Measurements from ENCODE around the gene TMEM131.
"Not testable (repeated sequence)": the region's sequence is repeated elsewhere in the genome, so short reads cannot be mapped to it uniquely, and the experiment has no call there.

The TMEM131 gene

DNA sequence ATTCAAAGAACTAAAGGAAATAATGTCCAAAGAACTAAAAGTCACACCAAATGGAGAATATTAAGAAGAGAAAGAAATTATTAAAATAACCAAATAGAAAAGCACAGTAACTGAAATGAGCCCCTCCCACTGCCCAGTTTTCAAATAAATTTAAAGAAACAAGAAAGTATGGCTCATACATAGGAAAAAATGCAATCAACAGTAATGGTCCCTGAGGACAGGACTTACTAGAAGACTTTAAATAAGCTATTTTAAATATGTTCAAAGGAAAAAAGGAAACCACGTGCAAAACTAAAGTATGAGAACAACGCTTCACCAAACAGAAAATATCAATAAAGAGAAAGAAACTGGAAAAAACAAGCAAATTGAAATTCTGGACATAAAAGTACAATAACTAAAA, 58.9 kb downstream of the TMEM131 start:
- H3K27me3 Mint-ChIP-seq = no peaks in the 10 kb centered on the region
- H3K27ac Mint-ChIP-seq = no peak overlapping the region
- H3K36me3 Mint-ChIP-seq (ENCODE audit: low read depth) = no peaks in the 10 kb centered on the region
- H3K9me3 Mint-ChIP-seq = peaks cover 8% of the 10 kb centered on the region
- intact Hi-C loops (cut with micrococcal nuclease) = loop anchor here (10.0 kb wide), 1 partner anchor 48 kb away; no protein-coding TSS in a partner anchor
- no peak overlapping the region for H3K4me3 Mint-ChIP-seq
- H3K4me1 Mint-ChIP-seq (ENCODE audit: low read depth) = peaks cover 72% of the 10 kb centered on the region

DNA sequence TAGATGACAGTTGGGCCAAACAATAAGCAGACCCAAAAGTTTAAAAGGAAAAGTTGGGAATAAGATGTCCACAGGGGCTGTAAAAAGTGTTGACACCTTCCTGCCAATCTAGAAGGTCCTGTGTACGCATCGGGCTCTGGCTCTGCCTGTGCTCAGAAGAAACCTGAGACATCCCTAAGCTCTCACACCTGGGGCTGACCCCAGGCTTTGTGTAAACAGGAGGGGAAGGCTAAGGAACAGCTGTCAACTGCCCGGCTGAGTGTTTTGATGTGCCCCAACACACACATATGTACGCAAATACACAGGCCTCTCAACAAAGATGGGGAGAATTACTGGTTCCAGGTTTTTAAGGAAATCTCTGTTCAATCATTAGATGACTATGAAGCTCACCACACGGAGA, 59.5 kb downstream of the TMEM131 start:
- Mint-ChIP-seq H3K4me3 (no peak overlapping the region), H3K27ac (no peak overlapping the region), H3K27me3 (no peaks in the 10 kb centered on the region), H3K4me1 (ENCODE audit: low read depth) (peaks cover 76% of the 10 kb centered on the region), H3K36me3 (ENCODE audit: low read depth) (no peaks in the 10 kb centered on the region), H3K9me3 (peaks cover 3% of the 10 kb centered on the region)
- intact Hi-C loops (cut with micrococcal nuclease) = loop anchor here (10.0 kb wide), 1 partner anchor 49 kb away; no protein-coding TSS in a partner anchor

DNA sequence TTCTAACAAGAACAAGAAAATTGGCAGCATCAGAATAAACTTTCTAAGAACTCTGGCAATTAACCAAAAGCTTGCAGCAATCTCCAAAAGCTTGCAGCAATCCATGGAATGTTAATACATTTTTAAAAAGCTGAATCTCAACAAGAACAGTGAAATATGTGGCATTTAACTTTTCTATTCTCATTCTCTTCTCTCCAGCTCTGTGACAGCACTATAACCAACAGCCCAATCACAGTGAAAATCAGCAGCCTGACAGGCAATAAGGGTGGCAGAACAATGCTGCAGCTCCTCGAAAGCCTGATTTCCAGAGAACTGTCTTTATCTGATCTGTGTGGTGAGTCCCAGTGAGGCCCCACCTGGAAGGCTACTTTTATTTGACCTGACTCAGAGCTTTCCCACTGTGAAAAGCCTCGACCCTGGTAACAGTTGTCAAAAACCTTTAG, 60.0 kb downstream of the TMEM131 start:
- Mint-ChIP-seq H3K27me3 (no peaks in the 10 kb centered on the region), H3K36me3 (ENCODE audit: low read depth) (no peaks in the 10 kb centered on the region), H3K9me3 (no peaks in the 10 kb centered on the region), H3K27ac (no peak overlapping the region), H3K4me3 (no peak overlapping the region), H3K4me1 (ENCODE audit: low read depth) (peaks cover 76% of the 10 kb centered on the region)
- intact Hi-C loops (cut with micrococcal nuclease) = loop anchor here (10.0 kb wide), 1 partner anchor 49 kb away; no protein-coding TSS in a partner anchor

DNA sequence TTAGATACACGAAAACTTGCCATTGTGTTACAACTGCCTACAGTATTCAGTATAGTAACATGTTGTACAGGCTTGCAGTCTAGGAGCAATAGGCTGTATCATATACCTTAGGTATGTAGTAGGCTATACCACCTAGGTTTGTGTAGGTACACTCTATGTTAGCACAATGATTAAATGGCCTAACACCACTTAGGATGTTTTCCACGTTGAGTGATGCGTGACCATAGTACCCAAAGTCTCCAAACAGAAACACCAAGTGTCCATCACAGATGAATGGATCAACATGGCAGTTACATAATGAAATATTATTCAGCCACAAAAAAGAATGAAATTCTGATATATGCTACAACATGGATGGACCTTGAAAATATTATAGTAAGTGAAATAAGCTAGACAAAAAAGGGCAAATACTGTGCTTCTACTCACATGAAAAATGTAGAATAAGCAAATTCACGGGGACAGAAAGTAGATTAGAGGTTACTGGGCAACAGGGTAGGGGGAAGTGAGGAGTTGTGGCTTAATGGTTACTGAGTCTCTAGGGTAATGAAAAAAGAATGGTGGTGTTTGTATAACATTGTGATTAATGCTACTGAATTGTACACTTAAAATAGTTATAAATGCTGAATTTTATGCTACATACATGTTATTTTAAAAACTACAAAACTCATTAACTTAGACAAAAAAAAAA, 62.6 kb downstream of the TMEM131 start:
- Mint-ChIP-seq H3K4me3 (peak overlapping the region; percentile 11), H3K36me3 (ENCODE audit: low read depth) (peaks cover 5% of the 10 kb centered on the region), H3K9me3 (no peaks in the 10 kb centered on the region), H3K27me3 (no peaks in the 10 kb centered on the region), H3K27ac (no peak overlapping the region), H3K4me1 (ENCODE audit: low read depth) (peaks cover 77% of the 10 kb centered on the region)
- intact Hi-C loops (cut with micrococcal nuclease) = loop anchor here (5.0 to 10.0 kb wide), 2 partner anchors 36 to 52 kb away; no protein-coding TSS in a partner anchor

DNA sequence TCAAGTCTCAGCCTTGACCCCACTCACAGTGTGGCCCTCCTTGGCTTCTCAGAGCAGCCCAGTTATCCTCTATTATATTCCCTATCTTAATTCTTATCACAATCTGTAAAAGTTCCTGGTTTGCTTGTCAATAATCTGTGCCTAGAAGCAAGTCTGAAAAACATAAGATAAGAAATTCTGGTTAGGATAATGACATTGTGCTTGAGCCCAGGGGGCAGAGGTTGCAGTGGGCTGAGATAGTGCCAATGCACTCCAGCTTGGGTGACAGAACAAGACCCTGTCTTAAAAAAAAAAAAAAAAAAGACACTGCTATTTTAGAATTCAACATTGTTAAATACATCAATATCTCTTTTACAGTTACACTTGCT, 63.9 kb downstream of the TMEM131 start:
- H3K27ac Mint-ChIP-seq = peak overlapping the region; percentile 60
- H3K9me3 Mint-ChIP-seq = no peaks in the 10 kb centered on the region
- no peaks in the 10 kb centered on the region for H3K27me3 Mint-ChIP-seq
- H3K36me3 Mint-ChIP-seq (ENCODE audit: low read depth) = peaks cover 7% of the 10 kb centered on the region
- no peak overlapping the region for H3K4me3 Mint-ChIP-seq
- intact Hi-C loops (cut with micrococcal nuclease) = loop anchor here (5.0 to 10.0 kb wide), 2 partner anchors 35 to 53 kb away; no protein-coding TSS in a partner anchor
- peaks cover 68% of the 10 kb centered on the region for H3K4me1 Mint-ChIP-seq (ENCODE audit: low read depth)

DNA sequence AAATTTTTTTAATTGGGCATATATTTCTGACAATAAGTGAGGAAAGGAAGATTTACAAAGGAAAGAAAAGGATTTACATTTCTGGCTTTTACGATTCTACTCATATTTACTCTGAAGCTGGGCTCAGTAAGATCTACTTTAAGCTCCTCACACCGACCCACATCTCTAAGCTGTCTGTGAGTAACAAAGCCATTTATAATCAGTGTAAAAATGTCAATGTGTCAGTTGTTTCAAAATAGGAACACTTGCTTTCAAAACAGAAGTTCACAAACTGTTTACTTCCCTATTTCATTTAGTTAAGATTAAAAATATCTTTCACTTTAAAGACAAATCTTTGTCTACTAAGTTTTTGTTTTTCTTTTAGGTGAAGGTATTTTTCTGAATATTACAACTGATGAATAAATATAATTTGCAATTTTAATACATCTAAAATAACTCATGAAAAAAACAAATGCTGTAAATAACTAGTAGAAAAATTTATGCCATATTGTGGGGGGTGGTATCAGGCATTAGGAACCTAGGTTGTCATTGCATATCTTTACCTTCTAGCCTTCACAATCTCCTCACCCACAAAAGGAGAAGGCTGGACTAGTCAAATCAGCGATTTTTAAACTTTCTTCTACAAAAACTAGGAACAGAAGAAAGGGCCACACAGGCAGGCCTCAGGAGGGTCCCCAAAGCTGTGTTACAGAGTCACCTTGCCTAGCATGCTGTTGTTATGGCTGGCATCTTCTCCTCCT, 64.5 kb downstream of the TMEM131 start:
- no peak overlapping the region for H3K4me3 Mint-ChIP-seq
- H3K36me3 Mint-ChIP-seq (ENCODE audit: low read depth) = peaks cover 13% of the 10 kb centered on the region
- intact Hi-C loops (cut with micrococcal nuclease) = loop anchor here (5.0 to 10.0 kb wide), 2 partner anchors 34 to 54 kb away; no protein-coding TSS in a partner anchor
- H3K4me1 Mint-ChIP-seq (ENCODE audit: low read depth) = peaks cover 68% of the 10 kb centered on the region
- H3K27me3 Mint-ChIP-seq = no peaks in the 10 kb centered on the region
- no peaks in the 10 kb centered on the region for H3K9me3 Mint-ChIP-seq
- H3K27ac Mint-ChIP-seq = peak overlapping the region; percentile 60

DNA sequence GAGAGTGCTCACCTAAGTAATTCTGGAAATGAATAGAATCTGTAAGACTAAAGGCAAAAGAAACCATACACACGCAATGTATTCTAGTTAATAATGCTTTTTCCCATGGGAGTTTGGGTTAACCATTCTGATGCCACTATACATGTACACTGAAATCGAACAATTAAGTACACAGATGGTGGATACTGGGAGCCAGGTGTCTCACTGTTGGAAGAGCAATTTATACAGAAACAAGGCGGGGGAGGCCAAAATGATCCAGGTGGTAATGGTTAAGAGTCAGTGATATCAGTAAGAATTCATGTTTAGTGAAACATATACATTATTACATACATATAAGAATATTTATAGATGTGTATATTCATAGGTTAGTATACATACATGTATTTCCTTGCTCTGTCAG, 67.2 kb downstream of the TMEM131 start:
- Mint-ChIP-seq H3K9me3 (no peaks in the 10 kb centered on the region), H3K4me1 (ENCODE audit: low read depth) (peaks cover 44% of the 10 kb centered on the region)

DNA sequence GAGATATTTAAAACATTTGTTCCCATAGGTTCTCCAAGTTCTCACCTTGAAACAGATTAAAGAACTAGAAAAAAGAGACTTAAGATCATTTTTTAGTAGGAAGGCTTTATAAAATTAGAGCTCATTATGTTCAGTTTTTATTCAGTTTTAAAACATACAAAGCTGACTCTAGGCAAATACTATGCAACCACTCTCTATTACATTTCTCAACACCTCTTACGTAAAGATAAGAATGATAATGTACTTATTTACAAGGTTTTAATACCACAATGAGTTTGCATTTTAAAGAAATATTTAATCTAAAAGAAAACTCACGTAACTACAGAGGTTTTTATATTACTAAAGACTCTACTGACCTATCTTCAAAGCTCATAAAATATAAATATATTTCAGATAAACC, 68.8 kb downstream of the TMEM131 start:
- intact Hi-C loops (cut with micrococcal nuclease) = loop anchor here (2.0 kb wide), 1 partner anchor 14 kb away; no protein-coding TSS in a partner anchor
- no peaks in the 10 kb centered on the region for H3K9me3 Mint-ChIP-seq
- H3K36me3 Mint-ChIP-seq (ENCODE audit: low read depth) = peaks cover 53% of the 10 kb centered on the region
- peaks cover 35% of the 10 kb centered on the region for H3K4me1 Mint-ChIP-seq (ENCODE audit: low read depth)
- H3K4me3 Mint-ChIP-seq = no peak overlapping the region
- H3K27me3 Mint-ChIP-seq = no peaks in the 10 kb centered on the region
- H3K27ac Mint-ChIP-seq = no peak overlapping the region

More for the DNA sequence above, 67.2 kb downstream of the TMEM131 start:
- Mint-ChIP-seq H3K27ac (no peak overlapping the region), H3K4me3 (no peak overlapping the region), H3K36me3 (ENCODE audit: low read depth) (peaks cover 38% of the 10 kb centered on the region), H3K27me3 (no peaks in the 10 kb centered on the region)
- intact Hi-C loops (cut with micrococcal nuclease) = no loop called here

DNA sequence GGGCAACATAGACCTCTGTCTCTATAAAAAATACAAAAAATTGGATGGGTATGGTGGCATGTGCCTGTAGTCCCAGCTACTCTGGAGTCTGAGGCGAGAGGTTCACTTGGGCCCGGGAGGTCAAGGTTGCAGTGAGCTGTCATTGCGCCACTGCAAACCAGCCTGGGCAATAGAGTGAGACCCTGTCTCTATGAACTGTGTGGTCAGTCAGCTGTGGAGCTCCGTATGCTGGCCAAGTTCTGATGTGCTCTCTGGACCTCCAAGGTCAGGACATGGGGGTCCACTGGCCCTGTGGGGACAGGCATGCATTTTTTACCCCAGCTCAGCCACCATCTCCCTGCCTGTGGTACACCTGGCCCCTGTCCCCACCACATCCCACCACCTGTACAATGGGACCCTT, 71.6 kb downstream of the TMEM131 start:
- intact Hi-C loops (cut with micrococcal nuclease) = no loop called here
- no peaks in the 10 kb centered on the region for H3K27me3 Mint-ChIP-seq
- peaks cover 8% of the 10 kb centered on the region for H3K9me3 Mint-ChIP-seq
- peaks cover 20% of the 10 kb centered on the region for H3K4me1 Mint-ChIP-seq (ENCODE audit: low read depth)
- peaks cover 79% of the 10 kb centered on the region for H3K36me3 Mint-ChIP-seq (ENCODE audit: low read depth)
- no peak overlapping the region for H3K27ac Mint-ChIP-seq
- no peak overlapping the region for H3K4me3 Mint-ChIP-seq

DNA sequence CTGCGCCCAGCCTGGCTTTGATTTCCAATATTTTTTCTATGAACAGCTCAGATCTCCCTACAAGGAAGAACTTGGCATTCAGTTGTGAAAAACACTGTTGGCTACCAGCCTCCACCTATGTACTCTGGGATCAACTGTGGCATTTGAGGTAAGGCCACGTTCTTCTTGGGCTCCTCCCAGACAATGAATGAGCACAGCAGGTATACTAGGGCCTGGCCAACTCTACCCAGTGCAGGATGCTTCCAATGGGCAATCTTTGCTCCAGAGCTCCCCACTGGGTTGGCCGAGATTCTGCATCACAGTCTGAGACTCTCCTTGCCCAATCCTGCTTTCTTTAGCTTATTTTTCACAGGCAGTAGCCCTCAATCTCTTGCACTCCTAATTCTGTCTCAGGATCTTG, 75.9 kb downstream of the TMEM131 start:
- peaks cover 6% of the 10 kb centered on the region for H3K4me1 Mint-ChIP-seq (ENCODE audit: low read depth)
- H3K4me3 Mint-ChIP-seq = no peak overlapping the region
- no peak overlapping the region for H3K27ac Mint-ChIP-seq
- peaks cover 8% of the 10 kb centered on the region for H3K9me3 Mint-ChIP-seq
- peaks cover 67% of the 10 kb centered on the region for H3K36me3 Mint-ChIP-seq (ENCODE audit: low read depth)
- intact Hi-C loops (cut with micrococcal nuclease) = no loop called here
- no peaks in the 10 kb centered on the region for H3K27me3 Mint-ChIP-seq

DNA sequence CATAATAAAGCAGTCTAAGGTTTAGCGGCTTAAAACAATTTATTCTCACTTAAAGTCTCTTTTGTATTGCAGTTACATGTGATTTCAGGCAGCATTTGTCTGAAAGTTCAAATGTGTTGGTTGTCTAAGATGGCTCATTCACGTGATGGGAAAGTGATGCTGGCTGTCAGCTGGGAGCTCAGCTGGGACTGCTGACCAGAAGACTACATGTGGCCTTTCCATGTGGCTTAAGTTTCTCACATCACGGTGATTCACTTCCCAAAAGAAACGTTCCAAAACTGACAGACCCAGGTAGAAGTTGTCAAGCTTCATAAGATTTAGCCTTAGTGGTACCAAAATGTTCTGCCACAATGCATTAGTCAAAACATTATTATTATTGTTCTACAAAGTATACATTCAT, 76.9 kb downstream of the TMEM131 start:
- intact Hi-C loops (cut with micrococcal nuclease) = no loop called here
- no peaks in the 10 kb centered on the region for H3K27me3 Mint-ChIP-seq
- H3K36me3 Mint-ChIP-seq (ENCODE audit: low read depth) = peaks cover 57% of the 10 kb centered on the region
- H3K4me1 Mint-ChIP-seq (ENCODE audit: low read depth) = peaks cover 6% of the 10 kb centered on the region
- H3K27ac Mint-ChIP-seq = no peak overlapping the region
- peaks cover 8% of the 10 kb centered on the region for H3K9me3 Mint-ChIP-seq
- no peak overlapping the region for H3K4me3 Mint-ChIP-seq

DNA sequence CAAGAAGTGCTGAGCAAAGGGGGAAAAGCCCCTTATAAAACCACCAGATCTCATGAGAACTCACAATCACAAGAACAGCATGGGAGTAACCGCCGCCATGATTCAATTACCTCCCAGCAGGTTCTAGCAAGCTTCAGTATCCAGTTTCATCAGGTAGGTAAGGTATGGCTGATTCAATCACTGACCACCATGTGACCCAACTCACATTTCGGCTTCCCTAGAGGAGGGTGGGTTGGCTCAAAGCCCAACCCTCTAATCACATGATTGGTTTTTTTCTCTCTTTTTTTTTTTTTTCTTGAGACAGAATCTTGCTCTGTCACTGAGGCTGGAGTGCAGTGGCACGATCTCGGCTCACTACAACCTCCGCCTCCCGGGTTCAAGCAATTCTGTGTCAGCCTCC, 78.1 kb downstream of the TMEM131 start:
- H3K27me3 Mint-ChIP-seq; intact Hi-C loops (cut with micrococcal nuclease); H3K9me3 Mint-ChIP-seq; H3K27ac Mint-ChIP-seq; H3K4me3 Mint-ChIP-seq: not testable (repeated sequence)
- Mint-ChIP-seq H3K36me3 (ENCODE audit: low read depth) (peaks cover 46% of the 10 kb centered on the region), H3K4me1 (ENCODE audit: low read depth) (peaks cover 12% of the 10 kb centered on the region)

DNA sequence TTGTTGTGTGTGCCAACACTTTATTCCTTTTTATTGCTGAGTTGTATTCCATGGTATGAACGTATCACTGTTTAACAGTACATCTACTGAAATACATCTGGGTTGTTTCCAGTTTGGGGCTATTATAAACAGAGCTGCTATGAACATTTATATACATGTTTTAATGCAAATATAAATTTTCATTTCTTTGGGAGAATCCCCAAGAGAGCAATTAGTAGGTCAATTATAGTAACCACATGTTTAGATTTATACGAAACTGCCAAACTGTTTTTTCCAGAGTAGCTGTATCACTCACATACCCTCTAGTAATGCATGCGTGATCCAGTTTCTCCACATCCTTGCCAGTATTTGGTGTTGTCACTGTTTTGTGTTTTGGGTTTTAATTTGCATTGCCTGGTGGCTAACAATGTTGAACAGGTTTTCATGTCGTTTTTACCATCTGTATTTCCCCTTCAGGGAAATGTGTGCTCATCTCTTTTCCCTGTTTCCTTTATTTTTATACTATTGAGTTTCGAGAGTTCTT, 81.0 kb downstream of the TMEM131 start:
- no peaks in the 10 kb centered on the region for H3K27me3 Mint-ChIP-seq
- intact Hi-C loops (cut with micrococcal nuclease) = no loop called here
- no peak overlapping the region for H3K27ac Mint-ChIP-seq
- no peaks in the 10 kb centered on the region for H3K9me3 Mint-ChIP-seq
- H3K36me3 Mint-ChIP-seq (ENCODE audit: low read depth) = peaks cover 17% of the 10 kb centered on the region
- peaks cover 32% of the 10 kb centered on the region for H3K4me1 Mint-ChIP-seq (ENCODE audit: low read depth)
- no peak overlapping the region for H3K4me3 Mint-ChIP-seq

DNA sequence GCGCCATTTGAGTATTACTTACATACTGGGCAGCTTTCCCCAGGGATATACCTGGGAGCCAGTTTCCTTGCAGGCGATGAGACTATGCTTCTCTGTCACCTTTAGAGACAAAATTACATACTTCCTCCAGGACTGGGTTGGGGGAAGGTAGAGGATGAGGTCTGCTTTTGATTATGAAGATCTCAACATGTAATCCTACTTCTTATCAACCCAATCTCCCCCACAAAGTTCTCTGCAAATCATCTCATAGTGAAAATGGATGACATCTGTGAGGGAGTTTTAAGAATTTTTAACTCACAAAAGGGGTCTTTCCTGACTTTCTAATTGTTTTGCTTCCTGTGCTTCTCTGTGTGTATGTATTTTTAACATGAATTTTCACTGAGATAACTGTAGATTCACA, 81.9 kb downstream of the TMEM131 start:
- H3K36me3 Mint-ChIP-seq (ENCODE audit: low read depth) = peaks cover 13% of the 10 kb centered on the region
- no peak overlapping the region for H3K4me3 Mint-ChIP-seq
- no peaks in the 10 kb centered on the region for H3K9me3 Mint-ChIP-seq
- intact Hi-C loops (cut with micrococcal nuclease) = loop anchor here (2.0 kb wide), 1 partner anchor 13 kb away; no protein-coding TSS in a partner anchor
- no peak overlapping the region for H3K27ac Mint-ChIP-seq
- peaks cover 41% of the 10 kb centered on the region for H3K4me1 Mint-ChIP-seq (ENCODE audit: low read depth)
- no peaks in the 10 kb centered on the region for H3K27me3 Mint-ChIP-seq

Data from dendritic cell treated with granulocyte-macrophage colony-stimulating factor and Interleukin-4, amounts not matched to agents 40 ng/mL and 50 ng/mL, for 4 days (primary cell).